GM18861 (cell line): Measurements from ENCODE around the gene KPNA4.
"Not testable (repeated sequence)": the region's sequence is repeated elsewhere in the genome, so short reads cannot be mapped to it uniquely, and the experiment has no call there.

Experiments used
- ATAC-seq: cut with Tn5 transposase; IDR thresholded peaks from one replicate; pipeline ENCODE4 v1.9.1; 2021; ENCODE audit not compliant: unreplicated experiment

The KPNA4 gene

GRCh38 chr3:160573955-160574525 is 8.7 kb upstream of the KPNA4 start:
- not testable (repeated sequence) for ATAC-seq

- no peak for ATAC-seq
These were observed 4.7 kb upstream of the KPNA4 start for GRCh38 chr3:160569894-160570652.

GRCh38 chr3:160568989-160569388 is 3.6 kb upstream of the KPNA4 start:
- ATAC-seq, result no peak

- no peak for ATAC-seq
These were observed 2.4 kb upstream of the KPNA4 start for GRCh38 chr3:160567774-160568173.

GRCh38 chr3:160566499-160566898 is 1.1 kb upstream of the KPNA4 start:
- ATAC-seq, result no peak

DNA sequence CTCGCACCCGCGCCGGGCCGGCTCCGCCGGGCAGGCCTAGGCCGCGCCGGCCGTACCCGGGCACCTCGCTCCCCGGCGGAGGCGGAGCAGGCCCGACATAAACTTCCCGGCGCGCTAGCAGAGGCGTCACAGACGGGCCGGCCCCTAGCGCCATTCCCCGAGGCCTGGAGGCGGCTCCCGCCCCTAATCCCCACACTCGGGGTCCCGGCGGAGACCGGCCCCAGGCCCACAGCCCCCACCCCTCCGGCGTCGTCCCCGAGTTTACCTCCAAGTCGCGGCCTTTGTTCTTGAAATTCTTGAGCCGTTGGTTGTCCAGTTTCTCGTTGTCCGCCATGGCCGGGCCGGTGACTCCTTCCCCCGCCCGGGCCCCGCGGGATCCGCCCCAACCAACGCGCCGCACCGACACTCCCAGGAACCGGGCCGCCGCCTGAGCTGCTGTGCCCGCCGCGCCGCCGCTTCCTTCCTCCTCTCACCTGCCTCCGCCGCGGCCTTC is 376 bp downstream of the KPNA4 start:
- ATAC-seq, result peak; percentile 34

DNA sequence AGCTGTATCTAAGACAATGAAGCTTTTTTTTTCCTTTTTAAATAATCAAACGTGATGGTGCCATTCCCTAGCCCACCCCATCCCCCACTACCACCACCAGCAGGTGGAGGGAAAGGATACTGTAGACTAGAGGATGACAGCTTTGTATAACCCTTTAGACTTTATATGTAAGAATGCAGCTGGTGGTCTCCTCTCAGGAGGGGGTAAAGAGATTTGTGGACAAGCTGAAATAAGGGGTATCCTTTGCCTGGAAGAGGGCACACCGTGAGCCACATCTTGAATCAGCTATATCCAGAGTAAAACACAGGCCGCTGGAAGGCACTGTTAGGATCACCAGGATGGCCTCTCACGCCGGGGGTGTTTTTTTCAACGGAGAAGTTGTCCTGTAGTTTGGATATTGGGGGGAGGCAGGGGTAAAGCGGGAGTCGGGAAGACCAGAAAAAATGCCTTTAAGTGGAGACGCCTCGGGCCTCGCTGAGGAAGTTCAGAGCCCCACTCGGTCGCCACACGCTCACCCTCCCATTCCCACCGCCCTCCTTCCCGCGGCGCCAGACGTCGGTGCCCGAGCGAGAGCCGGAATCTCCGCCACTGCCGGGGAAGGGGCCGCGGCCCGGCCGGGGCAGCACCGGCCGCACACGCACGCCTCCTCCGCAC is 986 bp downstream of the KPNA4 start:
- no peak for ATAC-seq

DNA sequence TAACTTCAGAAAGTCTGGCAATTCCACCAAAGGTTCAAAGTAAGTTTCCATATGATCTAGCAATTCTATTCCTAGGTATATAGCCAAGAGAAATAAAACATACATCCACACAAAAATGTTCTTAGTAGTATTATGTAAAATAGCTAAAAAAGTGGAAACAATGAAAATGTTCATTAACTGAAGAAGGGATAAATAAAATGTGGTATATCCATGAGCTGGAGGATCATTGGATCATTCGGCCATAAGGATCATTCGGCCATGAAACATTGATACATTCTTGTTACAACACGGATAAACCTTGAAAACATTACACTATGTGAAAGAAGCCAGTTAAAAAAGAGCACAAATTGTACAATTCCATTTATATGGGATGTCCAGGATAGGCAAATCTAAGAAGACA is 2.4 kb downstream of the KPNA4 start:
- ATAC-seq, result no peak

- ATAC-seq, result no peak
These were observed 7.8 kb downstream of the KPNA4 start for GRCh38 chr3:160557571-160557970.

GRCh38 chr3:160556141-160556540 is 9.2 kb downstream of the KPNA4 start:
- ATAC-seq, result no peak

DNA sequence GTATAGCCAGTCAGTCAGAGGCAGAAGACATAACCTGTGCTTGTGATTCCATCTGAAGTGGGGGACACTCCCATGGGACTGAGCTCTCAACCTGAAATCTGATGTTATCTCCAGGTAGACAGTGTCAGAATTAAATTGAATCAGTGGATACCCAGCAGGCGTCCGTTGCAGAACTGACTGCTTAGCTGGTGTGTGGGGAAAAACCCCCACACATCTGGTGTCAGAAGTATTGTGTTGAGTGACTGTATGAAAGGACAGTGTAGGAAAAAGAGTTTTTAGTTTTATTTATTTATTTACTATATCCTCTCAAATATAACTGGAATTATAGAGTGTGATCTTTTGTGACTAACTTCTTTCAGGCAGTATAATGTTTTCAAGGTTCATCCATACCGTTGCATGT is 10.4 kb downstream of the KPNA4 start:
- ATAC-seq, result no peak

- ATAC-seq, result no peak
These were observed 11.5 kb downstream of the KPNA4 start for GRCh38 chr3:160553827-160554226.

GRCh38 chr3:160546727-160547126 is 18.6 kb downstream of the KPNA4 start:
- ATAC-seq, result no peak

- ATAC-seq, result no peak
These were observed 19.9 kb downstream of the KPNA4 start for GRCh38 chr3:160545504-160545871.

DNA sequence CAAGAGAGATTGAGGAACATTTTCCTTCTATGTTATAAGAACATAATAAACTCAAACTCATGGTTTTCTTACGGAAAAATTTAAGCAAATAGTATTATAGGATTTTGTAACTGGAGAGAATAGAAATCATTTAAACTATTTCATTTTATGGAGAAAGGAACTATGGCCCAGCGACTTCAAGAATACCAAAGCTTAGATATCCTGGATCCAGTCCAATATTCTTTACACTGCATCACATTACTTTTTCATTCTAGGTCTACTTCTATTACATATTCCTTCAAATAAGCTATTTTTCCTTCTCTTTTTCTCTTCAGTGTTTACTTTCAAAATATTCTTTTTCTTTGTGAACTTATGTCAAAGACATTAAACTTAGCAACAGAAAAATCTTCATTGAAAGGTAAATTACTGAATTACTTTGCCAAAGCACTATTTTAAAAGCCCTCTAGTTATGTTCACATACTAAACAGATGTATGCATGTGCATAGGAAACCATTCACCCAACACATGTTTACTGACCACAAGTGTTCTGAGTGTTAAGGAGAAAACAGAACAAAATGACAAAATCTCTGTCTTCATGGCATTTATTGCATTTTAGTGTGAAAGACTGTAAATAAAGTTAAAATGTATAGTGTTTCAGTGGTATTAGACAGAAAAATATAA is 20.4 kb downstream of the KPNA4 start:
- no peak for ATAC-seq

- ATAC-seq, result no peak
These were observed 24.8 kb downstream of the KPNA4 start for GRCh38 chr3:160540551-160540950.

GRCh38 chr3:160538895-160539294 is 26.5 kb downstream of the KPNA4 start:
- no peak for ATAC-seq

DNA sequence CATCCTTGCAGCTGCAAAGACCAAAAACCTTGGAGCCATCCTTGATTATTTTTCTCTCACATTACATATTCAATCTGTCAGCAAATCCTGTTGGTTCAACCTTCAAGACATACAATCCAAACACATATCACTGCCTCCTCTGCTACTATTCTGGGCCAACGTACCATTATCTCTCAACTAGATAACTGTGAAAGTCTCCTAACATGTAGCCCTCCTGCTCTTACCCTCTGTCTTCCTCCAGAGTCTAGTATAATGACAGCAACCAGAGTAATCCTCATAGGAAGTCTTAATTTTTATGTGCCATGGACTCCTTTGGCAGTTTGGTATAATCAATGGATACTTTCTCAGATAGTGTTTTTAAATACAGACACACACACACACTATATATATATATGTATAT is 27.6 kb downstream of the KPNA4 start:
- ATAC-seq, result no peak

GRCh38 chr3:160532371-160532770 is 33.0 kb downstream of the KPNA4 start:
- ATAC-seq, result no peak

DNA sequence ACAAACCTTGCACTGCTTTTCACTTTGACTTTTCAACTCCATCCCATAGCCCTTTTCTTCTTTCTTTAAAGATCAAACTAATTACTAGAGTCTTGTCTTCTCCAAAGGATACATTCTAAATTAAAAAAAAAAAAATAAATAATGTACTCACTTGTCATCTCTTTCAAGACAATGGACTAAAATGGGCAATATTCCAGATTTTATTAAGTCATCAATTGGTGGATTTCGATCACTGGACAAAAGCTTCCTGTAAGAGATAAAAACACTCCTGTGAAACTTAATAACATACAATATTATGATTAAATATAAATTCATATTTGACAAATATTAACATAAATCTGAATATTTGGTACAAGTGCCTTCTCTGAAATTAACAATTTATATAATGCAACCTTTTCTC is 34.1 kb downstream of the KPNA4 start:
- no peak for ATAC-seq

GRCh38 chr3:160516391-160516790 is 49.0 kb downstream of the KPNA4 start:
- not testable (repeated sequence) for ATAC-seq

GRCh38 chr3:160501325-160501724 is 64.0 kb downstream of the KPNA4 start:
- ATAC-seq, result no peak
